Neural cell (in vitro differentiated cells): ENCODE data around the gene PEAK3. TPM values are rescaled to one million over a fixed set of nuclear protein-coding genes. Genes with fewer than 3 reads are reported as not detected.

Experiments
- H2AFZ ChIP-seq: fragments of 200-600, 300-800 bp; sonication (generic), shearing (Covaris generic); 2 replicates; pipeline ENCODE4 v1.6.0; 2014; ENCODE audit warnings: low read depth, mild to moderate bottlenecking, antibody characterized with exemption, low read length, moderate library complexity
- H3F3A ChIP-seq: fragments of 200-600 bp; shearing (Covaris generic); 2 replicates; pipeline ENCODE4 v1.6.1; 2016; ENCODE audit warnings: mild to moderate bottlenecking, moderate library complexity, mixed read lengths, antibody characterized with exemption, low read length; ENCODE audit not compliant: insufficient read depth, poor library complexity, severe bottlenecking
- H3K27ac ChIP-seq: fragments of 200-600, 300-800 bp; sonication (generic), shearing (Covaris generic); 2 replicates; pipeline ENCODE4 v1.5.1; 2014; ENCODE audit warnings: mild to moderate bottlenecking, low read length, moderate library complexity
- H3K27me3 ChIP-seq: fragments of 300-800, 200-600 bp; sonication (generic), shearing (Covaris generic); 2 replicates; pipeline ENCODE4 v1.6.0; 2014; ENCODE audit warnings: mild to moderate bottlenecking, low read depth, low read length, moderate library complexity; ENCODE audit not compliant: insufficient read depth
- H3K36me3 ChIP-seq: fragments of 300-800, 200-600 bp; sonication (generic), shearing (Covaris generic); 2 replicates; pipeline ENCODE4 v1.5.1; 2014; ENCODE audit warnings: mild to moderate bottlenecking, antibody characterized with exemption, low read length, moderate library complexity; ENCODE audit not compliant: insufficient read depth
- H3K4me2 ChIP-seq: fragments of 300-800, 200-600 bp; sonication (generic), shearing (Covaris generic); 2 replicates; pipeline ENCODE4 v1.6.0; 2014; ENCODE audit warnings: mild to moderate bottlenecking, low read length
- H3K4me3 ChIP-seq: fragments of 300-800, 200-600 bp; sonication (generic), shearing (Covaris generic); 2 replicates; pipeline ENCODE4 v1.5.1; 2014; ENCODE audit warnings: mild to moderate bottlenecking, low read length, moderate library complexity
- H3K79me2 ChIP-seq: fragments of 200-600 bp; shearing (Covaris generic); replicated peaks from 2 replicates; pipeline ENCODE4 v1.6.0; 2014; ENCODE audit warnings: mild to moderate bottlenecking, low read length, moderate library complexity; ENCODE audit not compliant: insufficient read depth
- H3K9ac ChIP-seq: fragments of 300-800, 200-600 bp; sonication (generic), shearing (Covaris generic); 2 replicates; pipeline ENCODE4 v1.6.1; 2016; ENCODE audit warnings: mild to moderate bottlenecking, low read length, mixed read lengths
- H3K9me2 ChIP-seq: fragments of 200-600 bp; shearing (Covaris generic); 2 replicates; pipeline ENCODE4 v1.6.1; 2016; ENCODE audit warnings: mild to moderate bottlenecking, low read length, mixed read lengths; ENCODE audit not compliant: insufficient read depth
- H3K9me3 ChIP-seq: fragments of 200-600, 300-800 bp; sonication (generic), shearing (Covaris generic); 2 replicates; pipeline ENCODE4 v1.6.1; 2016; ENCODE audit warnings: mild to moderate bottlenecking, mixed run types, low read length, moderate library complexity, mixed read lengths
- H4K20me1 ChIP-seq: fragments of 200-600 bp; shearing (Covaris generic); 2 replicates; pipeline ENCODE4 v1.6.1; 2016; ENCODE audit warnings: mild to moderate bottlenecking, mixed run types; ENCODE audit not compliant: insufficient read depth
- CTCF ChIP-seq: fragments of 450-650 bp; IDR thresholded peaks from 2 replicates; pipeline ENCODE4 v1.5.1; 2014; ENCODE audit warnings: antibody characterized with exemption, mild to moderate bottlenecking, moderate library complexity; ENCODE audit not compliant: poor library complexity, severe bottlenecking
- EP300 ChIP-seq: fragments of 450-650 bp; conservative IDR thresholded peaks from 2 replicates; pipeline ENCODE4 v1.6.1; 2014; ENCODE audit warnings: antibody characterized with exemption, mild to moderate bottlenecking, moderate library complexity; ENCODE audit not compliant: poor library complexity, severe bottlenecking
- EZH2 ChIP-seq: fragments of 200-600, 300-800 bp; shearing (Covaris generic), sonication (generic); IDR thresholded peaks from 2 replicates; pipeline ENCODE4 v1.6.1; 2014; ENCODE audit warnings: antibody characterized with exemption, low read length, borderline replicate concordance, mild to moderate bottlenecking; ENCODE audit not compliant: insufficient read depth, poor library complexity, severe bottlenecking
- MXI1 ChIP-seq: fragments of 450-650 bp; conservative IDR thresholded peaks from 2 replicates; pipeline ENCODE4 v1.6.1; 2014; ENCODE audit warnings: antibody characterized with exemption, mild to moderate bottlenecking; ENCODE audit not compliant: poor library complexity, severe bottlenecking
- POLR2AphosphoS5 ChIP-seq: IDR thresholded peaks from 2 replicates; pipeline ENCODE4 v1.6.1; 2012
- RAD21 ChIP-seq: fragments of 450-650 bp; conservative IDR thresholded peaks from 2 replicates; pipeline ENCODE4 v1.6.1; 2014; ENCODE audit warnings: antibody characterized with exemption, mild to moderate bottlenecking, moderate library complexity
- SMC3 ChIP-seq: fragments of 450-650 bp; conservative IDR thresholded peaks from 2 replicates; pipeline ENCODE4 v1.6.1; 2014; ENCODE audit warnings: antibody characterized with exemption, mild to moderate bottlenecking, moderate library complexity; ENCODE audit not compliant: poor library complexity
- TAF1 ChIP-seq: IDR thresholded peaks from 2 replicates; pipeline ENCODE4 v1.6.1; 2012; ENCODE audit warnings: low read depth
- polyA plus RNA-seq: library from polyadenylated mRNA; depleted of rRNA; stranded (reverse); fragments of >200 nt; gene quantifications from 2 replicates; pipeline ENCODE4 v1.2.3, GENCODE V29; 2014
- TF ChIP-seq, protein P1 (sequence below): IDR thresholded peaks from 2 replicates; pipeline ENCODE4 v1.6.1; 2012; ENCODE audit warnings: borderline replicate concordance

PEAK3 gene
- polyA plus RNA-seq, 1 donor from 2014 or later, result not detected

DNA sequence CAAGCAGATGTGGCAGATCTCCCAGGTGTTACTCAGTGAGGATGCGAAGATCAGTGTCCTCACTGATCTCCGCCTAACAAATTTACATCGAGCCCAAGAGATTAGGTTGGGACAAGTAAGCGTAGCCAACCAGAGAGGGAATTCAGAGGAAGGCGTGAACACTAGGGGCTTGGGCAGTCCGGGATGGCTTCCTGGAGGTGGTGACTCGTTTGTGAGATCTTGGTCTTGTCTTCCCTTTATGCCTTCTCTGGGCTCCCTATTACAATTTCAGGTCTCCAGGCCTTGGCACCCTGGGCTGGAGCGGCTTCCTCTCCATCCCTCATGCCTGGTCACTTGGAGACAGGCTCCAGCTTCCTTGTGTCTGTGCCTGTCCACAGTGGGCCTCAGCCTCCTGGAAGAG is 39.2 kb downstream of the PEAK3 start:
- Histone ChIP-seq H3F3A (no peaks in the 10 kb centered on the region), H3K4me3 (no peak overlapping the region), H3K27me3 (no peaks in the 10 kb centered on the region), H2AFZ (no peak overlapping the region), H3K9me3 (no peaks in the 10 kb centered on the region), H3K9ac (no peak overlapping the region), H3K27ac (no peak overlapping the region), H3K4me2 (no peak overlapping the region), H3K9me2 (no peaks in the 10 kb centered on the region), H3K36me3 (no peaks in the 10 kb centered on the region), H4K20me1 (no peaks in the 10 kb centered on the region), H3K79me2 (peaks cover 52% of the 10 kb centered on the region)
- TF ChIP-seq SMC3 (no peak), TAF1 (no peak), POLR2AphosphoS5 (no peak), CTCF (no peak), EP300 (no peak), MXI1 (no peak), EZH2 (no peak), RAD21 (no peak)
- TF ChIP-seq, protein P1, sequence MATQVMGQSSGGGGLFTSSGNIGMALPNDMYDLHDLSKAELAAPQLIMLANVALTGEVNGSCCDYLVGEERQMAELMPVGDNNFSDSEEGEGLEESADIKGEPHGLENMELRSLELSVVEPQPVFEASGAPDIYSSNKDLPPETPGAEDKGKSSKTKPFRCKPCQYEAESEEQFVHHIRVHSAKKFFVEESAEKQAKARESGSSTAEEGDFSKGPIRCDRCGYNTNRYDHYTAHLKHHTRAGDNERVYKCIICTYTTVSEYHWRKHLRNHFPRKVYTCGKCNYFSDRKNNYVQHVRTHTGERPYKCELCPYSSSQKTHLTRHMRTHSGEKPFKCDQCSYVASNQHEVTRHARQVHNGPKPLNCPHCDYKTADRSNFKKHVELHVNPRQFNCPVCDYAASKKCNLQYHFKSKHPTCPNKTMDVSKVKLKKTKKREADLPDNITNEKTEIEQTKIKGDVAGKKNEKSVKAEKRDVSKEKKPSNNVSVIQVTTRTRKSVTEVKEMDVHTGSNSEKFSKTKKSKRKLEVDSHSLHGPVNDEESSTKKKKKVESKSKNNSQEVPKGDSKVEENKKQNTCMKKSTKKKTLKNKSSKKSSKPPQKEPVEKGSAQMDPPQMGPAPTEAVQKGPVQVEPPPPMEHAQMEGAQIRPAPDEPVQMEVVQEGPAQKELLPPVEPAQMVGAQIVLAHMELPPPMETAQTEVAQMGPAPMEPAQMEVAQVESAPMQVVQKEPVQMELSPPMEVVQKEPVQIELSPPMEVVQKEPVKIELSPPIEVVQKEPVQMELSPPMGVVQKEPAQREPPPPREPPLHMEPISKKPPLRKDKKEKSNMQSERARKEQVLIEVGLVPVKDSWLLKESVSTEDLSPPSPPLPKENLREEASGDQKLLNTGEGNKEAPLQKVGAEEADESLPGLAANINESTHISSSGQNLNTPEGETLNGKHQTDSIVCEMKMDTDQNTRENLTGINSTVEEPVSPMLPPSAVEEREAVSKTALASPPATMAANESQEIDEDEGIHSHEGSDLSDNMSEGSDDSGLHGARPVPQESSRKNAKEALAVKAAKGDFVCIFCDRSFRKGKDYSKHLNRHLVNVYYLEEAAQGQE, result no peak

DNA sequence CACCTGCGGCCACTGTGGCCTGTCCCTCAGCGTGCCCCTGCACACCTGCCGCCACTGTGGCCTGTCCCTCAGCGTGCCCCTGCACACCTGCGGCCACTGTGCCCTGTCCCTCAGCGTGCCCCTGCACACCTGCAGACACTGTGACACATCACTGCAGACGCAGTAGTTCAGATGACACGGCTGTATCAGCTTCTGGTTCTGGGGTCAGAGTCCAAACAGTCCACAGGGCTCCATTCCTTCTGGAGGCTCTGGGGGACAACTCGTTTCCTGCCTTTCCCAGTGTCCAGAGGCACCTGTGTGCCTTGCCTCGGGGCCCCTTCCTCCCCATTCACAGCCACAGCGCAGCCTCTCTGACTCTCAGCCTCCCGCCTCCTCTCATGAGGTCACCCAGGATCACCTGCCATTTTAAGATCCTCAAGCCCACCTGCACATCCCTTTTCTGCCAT is 39.9 kb downstream of the PEAK3 start:
- H3K27ac ChIP-seq, result no peak overlapping the region

More for the DNA sequence above, 39.9 kb downstream of the PEAK3 start:
- H3F3A ChIP-seq, result no peaks in the 10 kb centered on the region
- H3K79me2 ChIP-seq, result peaks cover 59% of the 10 kb centered on the region
- no peak overlapping the region for H3K9ac ChIP-seq
- no peaks in the 10 kb centered on the region for H3K27me3 ChIP-seq
- no peak for TF ChIP-seq MXI1
- no peak for TF ChIP-seq TAF1
- no peak for TF ChIP-seq POLR2AphosphoS5
- TF ChIP-seq EZH2, result no peak
- TF ChIP-seq, protein P1, result no peak
- no peak for TF ChIP-seq CTCF
- no peak for TF ChIP-seq RAD21
- TF ChIP-seq EP300, result no peak
- TF ChIP-seq SMC3, result no peak
- no peak overlapping the region for H3K4me3 ChIP-seq
- H3K4me2 ChIP-seq, result no peak overlapping the region
- H3K36me3 ChIP-seq, result no peaks in the 10 kb centered on the region
- no peak overlapping the region for H2AFZ ChIP-seq
- H4K20me1 ChIP-seq, result no peaks in the 10 kb centered on the region
- H3K9me2 ChIP-seq, result no peaks in the 10 kb centered on the region
- no peaks in the 10 kb centered on the region for H3K9me3 ChIP-seq
